A549 treated with dexamethasone at 1 μM for 4 hours (cell line): ENCODE results near the gene CCL21. TPM values are rescaled to one million over a fixed set of nuclear protein-coding genes. Genes with fewer than 3 reads are reported as not detected.

Source experiments
- total RNA-seq: library from RNA; stranded (reverse); fragments of 200-300 nt; extraction: Qiagen RNA extraction; gene quantifications from 5 replicates; pipeline ENCODE4 v1.2.3, GENCODE V29; 2022

Gene CCL21
- total RNA-seq = not detected in 5 replicates

GRCh38 chr9:34710023-34710422, at the start of gene CCL21:
CCL21 (minus strand) TSS chr9:34710136; CDS start chr9:34710066, 70 bp downstream.

GRCh38 chr9:34690983-34691935, 18.7 kb downstream of the CCL21 start, which contains the start of gene CCL19:
CCL19 (minus strand) TSS chr9:34691276; CDS start chr9:34691139, 137 bp downstream.

GRCh38 chr9:34662526-34663302, 47.2 kb downstream of the CCL21 start, which contains the start of gene CCL27:
CCL27 (minus strand) TSS chr9:34662657; CDS start chr9:34662633, 24 bp downstream.

Other genes with a start within 250 kb of the CCL21 start
- gene ENHO, start 187.1 kb downstream of the CCL21 start, total RNA-seq = 1.3 to 2.4 TPM (median 1.8 TPM) in 5 replicates
- 0.07 to 0.16 TPM (median 0.14 TPM) in 5 replicates for gene CNTFR, start 120.4 kb downstream of the CCL21 start, total RNA-seq
- 37.8 to 40.9 TPM (median 38.8 TPM) in 5 replicates for gene RPP25L, start 98.0 kb downstream of the CCL21 start, total RNA-seq
- gene DCTN3, start 89.6 kb downstream of the CCL21 start, total RNA-seq = 90.4 to 103 TPM (median 97.7 TPM) in 5 replicates
- gene ARID3C, start 81.1 kb downstream of the CCL21 start, total RNA-seq = 0.17 to 0.25 TPM (median 0.20 TPM) in 5 replicates
- 158 to 203 TPM (median 197 TPM) in 5 replicates for gene SIGMAR1, start 72.3 kb downstream of the CCL21 start, total RNA-seq
- gene GALT, start 63.5 kb downstream of the CCL21 start, total RNA-seq = 13.6 to 17.3 TPM (median 16.5 TPM) in 5 replicates
- 3.7 to 6.9 TPM (median 5.3 TPM) in 5 replicates for gene IL11RA, start 58.0 kb downstream of the CCL21 start, total RNA-seq
- 0.13 TPM in 2 of 5 replicates, not detected in the others for gene CCL27, start 47.5 kb downstream of the CCL21 start, total RNA-seq
- not detected in 5 replicates for gene CCL19, start 18.9 kb downstream of the CCL21 start, total RNA-seq
- gene PHF24, start 248.1 kb upstream of the CCL21 start, total RNA-seq = 0.08 to 0.19 TPM (median 0.14 TPM) in 5 replicates